Neural progenitor cell (in vitro differentiated cells): ENCODE measurements around the gene ANP32D.

Experiments
- CTCF ChIP-seq: fragments of 200-600 bp; sonication (generic); IDR thresholded peaks from 2 replicates; pipeline ENCODE4 v1.5.1; 2017; ENCODE audit warnings: antibody characterized with exemption, mild to moderate bottlenecking
- EZH2 ChIP-seq: fragments of 200-600 bp; sonication (generic); IDR thresholded peaks from 2 replicates; pipeline ENCODE4 v1.6.1; 2017; ENCODE audit warnings: antibody characterized with exemption, mild to moderate bottlenecking, moderate library complexity
- EZH2phosphoT487 ChIP-seq: fragments of 200-600 bp; sonication (generic); IDR thresholded peaks from 2 replicates; pipeline ENCODE4 v1.6.1; 2017; ENCODE audit warnings: antibody characterized with exemption

- TF ChIP-seq CTCF (no peak), EZH2 (no peak), EZH2phosphoT487 (no peak)
These were observed 702 bp downstream of the ANP32D start for GRCh38 chr12:48473061-48473460.
